ENCODE measurements around the gene UNC5C.
"Not testable (repeated sequence)": the region's sequence is repeated elsewhere in the genome, so short reads cannot be mapped to it uniquely, and the experiment has no call there.

Gene UNC5C

DNA sequence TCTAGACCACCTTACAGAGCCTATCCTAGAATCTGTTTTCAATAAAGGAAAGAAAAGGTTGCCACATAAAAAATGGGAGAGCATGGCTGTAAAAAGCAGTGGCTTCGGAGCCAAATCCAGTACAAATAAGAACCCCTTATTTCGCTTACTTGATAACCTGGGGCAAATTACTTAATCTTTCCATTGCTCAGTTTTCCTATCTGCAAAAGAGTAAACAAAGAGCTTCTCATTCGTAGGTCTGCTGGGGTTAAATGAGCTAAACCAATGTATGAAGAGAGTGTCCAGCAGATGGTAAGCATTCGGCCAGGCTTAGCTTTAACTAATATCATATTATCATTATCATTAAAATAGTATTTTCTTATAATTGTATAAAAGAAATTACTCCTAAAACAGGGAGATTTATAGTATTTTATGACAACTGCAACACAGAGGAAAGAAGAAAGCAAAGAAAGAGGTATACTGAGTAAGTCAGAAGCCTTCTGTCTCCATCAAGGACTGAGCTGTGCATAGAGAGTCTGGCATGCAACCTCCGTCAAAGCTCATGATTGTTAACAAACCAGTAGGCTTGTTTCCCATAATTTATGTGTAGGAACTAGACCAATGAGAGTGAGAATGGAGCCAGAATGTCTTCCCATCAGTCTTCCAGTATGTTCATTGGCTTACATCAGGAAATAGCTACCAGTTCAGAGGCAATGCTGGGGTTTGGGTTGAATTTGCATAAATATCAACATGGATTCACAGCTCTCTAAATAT is 364.9 kb downstream of the UNC5C start:
- DNase-seq: no peak

DNA sequence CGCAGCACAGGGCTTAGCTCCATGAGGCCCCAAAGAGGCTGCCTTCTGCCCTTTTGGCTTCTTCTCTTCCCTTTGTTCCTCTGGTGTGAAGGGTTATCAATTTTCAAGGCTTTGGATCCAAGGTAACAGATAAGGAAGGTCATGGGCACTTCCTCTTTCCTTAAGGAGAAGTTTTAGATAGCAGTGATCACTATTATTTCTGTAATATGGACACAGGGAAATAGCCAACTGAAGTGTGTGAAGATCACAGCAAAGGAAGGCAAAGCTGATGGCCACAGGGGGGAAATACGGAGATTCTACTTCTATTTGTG is 366.8 kb downstream of the UNC5C start:
- DNase-seq: no peak

DNA sequence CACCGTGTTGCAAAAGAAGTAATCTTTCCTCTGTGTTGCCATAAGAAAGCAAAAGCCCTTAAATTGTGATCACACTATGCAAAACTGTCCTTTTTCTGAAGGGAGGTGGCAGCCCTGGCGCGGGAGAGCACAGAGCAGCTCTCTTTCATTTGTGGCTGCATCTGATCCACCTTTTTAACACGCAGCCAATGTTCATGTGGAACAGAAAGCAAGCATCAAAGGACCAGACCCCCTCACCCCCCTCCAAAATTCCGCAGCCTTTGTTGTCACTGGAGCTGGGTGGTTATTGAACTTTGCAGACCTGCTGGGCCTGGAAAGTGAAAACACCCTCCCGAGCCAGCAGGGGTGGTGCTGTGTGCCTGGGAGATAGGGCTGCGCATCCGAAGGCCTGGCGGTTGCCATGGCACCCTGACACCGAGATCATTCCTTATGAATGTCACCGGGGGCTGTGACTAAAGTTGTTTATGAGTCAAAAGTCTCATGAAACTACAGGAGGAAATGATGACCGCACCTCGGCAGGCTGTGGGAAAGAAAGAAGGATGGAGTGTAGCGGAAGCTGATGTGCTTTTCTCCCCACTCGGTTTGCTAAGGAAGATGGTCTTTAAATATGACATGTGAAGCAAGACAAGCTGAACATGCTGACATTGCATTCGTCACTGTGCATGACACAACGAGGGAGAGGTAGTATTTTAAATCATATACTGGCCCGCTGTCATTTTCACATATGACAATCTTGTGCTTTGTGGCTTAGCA is 367.4 kb downstream of the UNC5C start:
- DNase-seq: peak in 21 of 51 donors; percentile 12 to 43 (median 29)

DNA sequence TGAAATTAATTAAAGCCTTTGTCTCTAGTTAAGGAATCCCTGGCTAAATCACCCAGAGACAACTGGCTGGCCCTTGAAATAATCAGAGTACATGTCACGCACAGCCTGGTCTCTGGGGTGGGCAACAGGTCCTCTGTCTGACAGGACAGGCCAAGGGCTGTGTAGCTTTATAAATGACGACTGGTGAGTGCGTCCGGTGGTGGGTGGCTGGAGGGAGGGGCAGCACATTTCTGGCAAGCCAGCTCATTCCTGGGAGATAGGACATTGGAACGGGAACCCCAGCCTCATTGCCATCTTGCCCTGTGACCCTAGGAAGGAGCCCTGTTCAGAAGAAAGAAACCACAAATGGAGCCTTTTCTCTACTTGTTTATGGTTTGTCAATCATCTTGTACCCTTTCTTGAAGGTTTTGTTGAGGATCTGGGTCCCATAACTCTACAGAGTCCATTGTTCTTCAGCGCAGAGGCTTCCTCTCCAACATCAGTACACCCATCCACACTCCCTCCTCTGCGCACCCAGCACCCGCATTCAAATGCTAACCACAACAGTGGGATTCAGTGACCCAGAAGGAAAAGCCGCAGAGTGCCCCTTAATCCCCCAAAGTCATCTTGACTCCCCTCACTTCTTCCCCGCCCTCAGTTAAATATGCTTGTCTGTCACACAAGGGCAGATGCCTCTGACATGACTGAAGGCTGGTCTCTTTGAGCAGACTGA is 368.1 kb downstream of the UNC5C start:
- DNase-seq: no peak

DNA sequence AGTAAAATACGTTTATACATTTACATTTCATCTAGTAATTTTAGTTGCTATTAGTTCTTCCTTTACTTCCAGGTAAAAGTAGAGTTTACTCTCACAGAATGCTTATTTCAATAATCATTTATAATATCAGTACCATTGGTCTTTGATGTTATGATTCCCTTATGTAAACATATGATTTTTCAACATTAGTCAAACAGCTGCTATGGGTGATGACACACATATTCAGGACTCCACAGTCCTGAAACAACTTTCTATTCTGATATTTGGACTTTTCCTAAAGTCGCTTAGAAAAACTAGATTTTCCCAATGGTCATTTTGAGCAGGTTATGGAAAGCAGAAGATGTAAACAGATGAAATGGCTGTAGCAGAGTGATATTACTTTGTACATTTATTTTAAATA is 369.8 kb downstream of the UNC5C start:
- DNase-seq: no peak

DNA sequence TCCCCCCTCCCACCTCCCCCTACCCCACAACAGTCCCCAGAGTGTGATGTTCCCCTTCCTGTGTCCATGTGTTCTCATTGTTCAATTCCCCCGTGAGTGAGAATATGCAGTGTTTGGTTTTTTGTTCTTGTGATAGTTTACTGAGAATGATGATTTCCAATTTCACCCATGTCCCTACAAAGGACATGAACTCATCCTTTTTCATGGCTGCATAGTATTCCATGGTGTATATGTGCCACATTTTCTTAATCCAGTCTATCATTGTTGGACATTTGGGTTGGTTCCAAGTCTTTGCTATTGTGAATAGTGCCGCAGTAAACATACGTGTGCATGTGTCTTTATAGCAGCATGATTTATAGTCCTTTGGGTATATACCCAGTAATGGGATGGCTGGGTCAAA is 377.4 kb downstream of the UNC5C start:
- DNase-seq: not testable (repeated sequence)

DNA sequence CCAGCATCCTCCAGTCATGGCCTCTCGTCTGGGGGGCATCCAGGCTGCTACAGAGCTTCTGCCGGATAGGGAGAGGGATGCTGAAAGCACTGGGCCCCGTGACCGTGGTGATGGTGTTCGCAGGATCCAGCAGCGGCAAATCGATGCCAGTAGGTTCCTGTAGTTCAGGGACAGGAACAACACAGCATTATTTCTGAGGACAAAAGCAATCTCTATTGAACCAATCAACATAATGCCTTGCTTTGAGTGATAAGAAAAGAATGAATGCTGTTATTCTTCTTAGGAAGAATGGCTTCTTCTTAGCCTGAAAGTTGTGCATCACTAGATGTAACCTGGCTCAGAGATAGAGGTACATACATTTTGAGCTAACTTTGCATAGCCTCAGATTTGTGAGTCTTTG is 378.6 kb downstream of the UNC5C start:
- DNase-seq: peak in 34 of 51 donors; percentile 9 to 80 (median 44)

DNA sequence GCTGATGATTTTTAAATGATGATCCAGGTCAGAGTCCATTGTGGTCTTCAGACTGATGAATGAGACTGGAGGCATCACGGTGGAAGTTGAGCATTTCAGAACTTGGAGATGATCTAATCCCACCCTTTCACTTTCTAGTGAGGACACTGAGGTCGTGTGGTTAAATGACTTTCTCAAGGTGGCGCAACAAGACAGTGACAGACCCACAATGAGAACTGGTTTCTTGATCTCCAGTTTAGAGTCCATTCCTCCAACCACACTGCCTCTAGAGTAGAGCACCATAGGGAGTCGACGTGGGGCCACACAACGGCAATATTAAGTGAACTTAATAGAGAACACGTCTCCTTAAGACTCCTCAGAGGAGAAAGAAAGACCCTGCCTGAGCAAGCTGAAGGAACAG is 381.0 kb downstream of the UNC5C start:
- DNase-seq: no peak

DNA sequence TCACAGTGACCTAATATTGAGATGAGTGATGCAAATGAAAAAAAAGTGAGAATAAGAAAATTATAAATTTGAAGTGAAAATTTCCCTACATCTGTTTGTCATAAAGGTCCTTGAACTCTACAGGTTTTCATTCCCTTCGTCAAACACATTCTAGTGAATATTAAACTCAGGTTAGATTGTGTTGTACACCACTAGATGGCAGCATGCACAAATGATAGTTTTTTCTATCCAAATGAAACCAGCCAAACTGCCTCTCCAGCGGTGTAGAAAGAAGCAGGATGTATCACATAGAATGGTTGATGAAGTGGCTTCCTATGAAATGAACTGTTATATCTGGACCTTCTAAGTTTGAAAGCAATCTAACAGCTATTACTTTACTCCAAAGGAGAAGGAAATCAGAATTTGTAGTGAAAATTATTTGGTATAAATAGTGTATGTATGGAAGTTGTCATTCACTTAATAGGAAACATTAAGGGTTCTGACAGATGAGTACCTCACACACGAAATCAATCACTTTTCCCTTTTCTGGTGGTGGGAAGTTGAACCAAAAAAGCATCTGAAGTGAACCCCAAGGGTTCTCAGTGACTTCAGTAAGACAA is 382.7 kb downstream of the UNC5C start:
- DNase-seq: peak in 14 of 51 donors; percentile 0 to 78 (median 24)

DNA sequence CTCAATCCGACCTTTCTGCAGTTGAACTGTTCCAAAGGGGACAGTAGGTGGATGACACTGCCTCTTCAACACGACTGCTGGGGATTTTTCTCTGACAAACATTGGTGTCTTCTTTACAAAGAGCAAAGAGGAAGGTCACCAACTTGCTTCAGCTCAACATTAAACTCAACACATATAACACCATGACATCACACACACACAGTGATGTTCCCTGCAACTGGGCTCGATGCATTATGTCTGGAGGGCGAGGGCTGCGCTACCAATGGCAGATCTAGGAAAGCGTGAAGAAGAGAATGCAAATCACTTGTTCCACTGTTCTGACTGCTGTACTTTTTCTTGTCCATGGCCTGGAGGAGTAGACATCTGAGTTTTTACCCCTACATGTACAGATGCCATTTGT is 385.9 kb downstream of the UNC5C start:
- no peak for DNase-seq

DNA sequence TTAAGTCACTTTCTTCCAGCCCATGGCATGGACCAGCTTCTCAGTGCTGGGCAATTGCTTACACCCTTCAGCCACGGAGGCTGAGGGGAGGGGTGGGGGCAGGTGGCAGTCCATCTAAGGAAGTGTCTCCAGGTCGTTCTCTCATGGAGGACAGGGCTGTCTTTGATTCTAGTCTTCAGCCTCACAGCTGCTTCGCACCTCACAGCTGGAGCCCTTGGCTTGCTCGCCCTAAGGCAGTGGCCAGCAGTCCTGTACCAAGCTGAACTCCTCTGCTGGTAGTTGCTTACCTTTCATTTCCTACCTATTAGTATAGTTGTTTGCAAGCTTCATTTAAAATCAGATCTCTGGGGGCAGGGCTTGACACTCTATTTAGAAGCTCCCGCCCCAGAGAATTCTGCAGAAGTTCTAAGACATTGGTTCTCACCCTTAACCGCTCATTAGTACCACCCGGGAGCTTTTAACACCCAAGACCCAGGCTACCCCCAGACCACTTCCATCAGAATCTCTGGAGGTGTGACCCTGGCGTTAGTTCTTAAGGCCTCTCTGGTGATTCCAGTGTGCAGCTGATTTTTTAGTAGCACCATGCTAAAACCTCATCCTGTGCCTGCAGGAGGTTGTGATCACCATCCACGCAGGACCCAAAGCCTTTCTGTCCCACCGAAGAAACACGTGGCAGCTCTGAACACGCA is 386.8 kb downstream of the UNC5C start:
- DNase-seq: no peak

DNA sequence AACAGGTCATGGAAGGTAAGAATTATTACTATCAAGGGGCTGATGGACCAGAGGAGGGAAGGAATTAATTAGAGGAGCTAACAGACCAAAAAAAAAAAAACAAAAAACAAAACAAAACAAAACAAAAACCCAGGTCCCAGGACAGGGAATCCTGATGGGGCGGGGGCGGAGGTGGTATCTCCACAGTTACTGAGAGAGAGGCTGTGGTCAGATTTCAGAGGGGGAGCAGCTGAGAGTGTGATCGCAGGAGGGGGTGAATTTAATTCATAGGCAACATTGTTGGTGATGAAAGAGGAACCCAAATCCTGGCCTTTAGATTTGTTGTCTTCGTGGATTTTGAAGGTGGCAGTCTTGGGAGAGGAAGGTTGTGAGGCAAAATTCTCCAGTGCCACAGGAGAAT is 389.4 kb downstream of the UNC5C start:
- DNase-seq: no peak

DNA sequence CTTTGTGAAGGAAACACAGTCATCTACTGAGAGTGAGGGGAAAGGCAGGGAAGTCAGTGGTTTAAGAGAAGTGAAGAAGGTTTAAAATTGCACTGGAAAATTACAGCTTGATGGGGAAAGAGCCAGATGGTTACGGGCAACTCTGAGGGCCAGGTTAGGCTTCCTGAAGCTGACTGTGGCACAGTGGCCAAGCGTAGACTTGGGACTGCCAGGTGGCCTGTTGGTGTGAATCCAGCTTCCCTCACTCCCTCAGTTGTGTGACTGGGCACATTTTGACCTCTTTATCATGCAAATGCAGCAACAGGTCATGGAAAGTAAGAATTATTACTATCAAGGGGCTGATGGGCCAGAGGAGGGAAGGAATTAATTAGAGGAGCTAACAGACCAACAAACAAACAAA is 390.1 kb downstream of the UNC5C start:
- no peak for DNase-seq

DNA sequence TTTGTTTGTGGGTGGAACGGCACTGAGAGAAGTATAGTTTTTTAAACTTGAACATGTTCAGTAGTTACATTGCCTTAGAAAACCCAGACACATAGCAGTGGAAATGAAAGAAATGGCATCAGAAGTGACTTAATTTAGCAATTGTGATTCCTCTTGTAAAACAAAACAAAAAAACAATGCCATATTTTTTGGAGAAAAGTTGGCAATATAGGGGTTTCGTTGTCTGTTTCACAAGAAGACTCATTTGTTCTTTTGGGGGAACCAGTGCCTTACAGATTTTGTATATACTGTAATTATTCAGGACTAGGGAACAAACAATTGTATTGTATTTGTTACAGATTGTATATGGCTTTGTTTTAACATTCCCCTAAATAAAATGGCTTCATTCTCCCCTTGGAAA is 390.7 kb downstream of the UNC5C start:
- no peak for DNase-seq

DNA sequence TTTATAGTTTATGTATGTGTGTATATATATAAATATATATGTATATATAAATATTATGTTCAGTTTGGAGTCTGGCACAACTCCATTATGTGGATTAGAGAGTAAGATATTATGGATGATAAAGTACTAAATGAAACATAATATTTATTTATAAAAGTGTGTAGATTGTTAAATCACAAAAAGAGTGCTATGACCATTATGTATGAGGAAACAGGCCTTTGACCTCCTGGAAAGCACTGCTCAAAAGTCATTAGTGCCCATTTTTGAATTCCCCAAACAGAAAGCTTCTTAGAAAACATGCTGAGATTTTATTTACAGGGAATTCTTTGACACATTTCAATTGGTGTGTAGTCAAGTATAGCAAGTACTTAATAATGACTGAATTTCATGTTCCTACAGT is 391.2 kb downstream of the UNC5C start:
- no peak for DNase-seq

DNA sequence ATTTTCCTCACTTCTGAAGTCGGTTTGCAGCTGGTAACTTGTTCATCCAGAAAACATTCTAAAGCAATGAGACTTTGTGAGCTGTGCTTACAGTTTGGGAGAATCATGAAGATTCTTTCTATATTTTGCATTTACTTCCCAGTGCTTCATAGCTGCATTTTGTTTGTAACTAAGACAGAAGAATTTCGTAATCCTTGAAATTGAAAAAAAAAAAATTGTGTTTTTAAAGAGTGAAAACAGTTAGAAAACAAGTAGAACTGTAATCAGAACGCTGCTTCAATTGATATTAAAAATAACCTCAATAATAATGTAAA is 392.4 kb downstream of the UNC5C start:
- DNase-seq: peak in 1 of 51 donors; percentile 57

DNA sequence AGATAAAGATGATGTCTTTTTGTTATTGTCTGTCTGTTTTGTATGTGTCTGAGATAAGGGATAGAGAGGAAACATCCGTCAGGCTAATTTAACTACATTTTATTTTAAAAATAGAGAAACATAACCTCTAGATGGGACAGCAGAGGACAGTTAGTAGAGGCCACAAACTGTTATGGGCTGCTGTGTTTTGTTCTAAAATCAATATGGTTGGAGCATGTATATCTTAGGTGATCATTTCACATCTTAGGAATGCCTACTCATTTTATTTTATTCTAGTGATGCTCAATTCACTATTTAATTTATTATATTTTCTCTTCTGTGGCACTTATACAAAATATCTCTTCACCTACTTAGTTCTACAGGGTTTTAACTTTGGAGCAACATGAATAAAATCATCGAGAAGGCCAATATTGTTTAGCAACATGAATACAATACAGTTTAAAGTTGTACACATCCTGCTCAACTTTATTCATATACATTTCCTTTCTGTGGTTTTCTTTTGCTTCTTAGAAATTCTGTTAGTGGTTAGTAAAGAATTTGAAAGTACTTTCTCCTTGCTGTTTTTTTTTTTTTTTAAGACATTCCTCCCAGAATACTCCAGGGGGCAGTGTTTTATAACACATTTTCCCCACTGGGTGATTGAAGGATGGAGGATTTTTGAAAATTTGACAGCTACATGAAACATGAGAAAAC is 392.9 kb downstream of the UNC5C start:
- peak in 1 of 51 donors; percentile 15 for DNase-seq

DNA sequence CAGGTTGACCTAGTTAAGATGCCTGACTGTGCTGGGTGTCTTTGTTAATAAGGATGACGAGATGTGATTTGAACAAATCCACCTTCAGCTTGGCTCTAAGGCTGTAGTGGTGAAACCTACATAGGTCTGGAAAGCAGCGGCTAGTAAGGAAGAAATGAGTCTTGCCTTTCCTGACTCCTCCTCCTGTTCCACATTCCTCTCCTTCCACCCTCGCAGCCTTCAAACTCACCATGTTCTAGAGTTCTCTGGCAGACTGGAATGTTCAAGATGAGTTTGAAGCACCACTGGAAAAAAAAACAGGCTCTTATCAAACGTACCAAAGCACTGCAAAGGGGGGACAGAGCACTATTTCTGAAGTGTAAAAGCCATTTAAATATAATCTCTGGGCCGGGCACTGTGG is 395.6 kb downstream of the UNC5C start:
- DNase-seq: no peak

DNA sequence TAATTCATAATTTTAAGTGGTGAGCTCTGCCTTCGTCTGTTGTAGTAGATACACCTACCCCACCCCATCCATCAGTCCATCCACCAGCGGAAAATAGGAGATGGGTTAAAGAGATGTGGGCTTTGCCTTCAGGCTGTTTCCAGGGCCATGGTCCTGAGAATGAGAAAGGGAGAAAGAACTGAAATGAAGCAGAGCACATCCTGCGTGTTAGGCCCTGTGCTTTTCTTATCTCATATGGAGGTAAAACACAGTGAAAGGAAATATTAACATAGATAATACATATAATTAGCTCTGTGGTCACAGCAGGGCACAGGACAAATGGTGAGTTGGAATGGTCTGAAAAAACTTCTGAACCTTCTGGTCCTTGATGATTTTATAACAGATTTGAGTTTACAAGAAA is 397.5 kb downstream of the UNC5C start:
- no peak for DNase-seq

DNA sequence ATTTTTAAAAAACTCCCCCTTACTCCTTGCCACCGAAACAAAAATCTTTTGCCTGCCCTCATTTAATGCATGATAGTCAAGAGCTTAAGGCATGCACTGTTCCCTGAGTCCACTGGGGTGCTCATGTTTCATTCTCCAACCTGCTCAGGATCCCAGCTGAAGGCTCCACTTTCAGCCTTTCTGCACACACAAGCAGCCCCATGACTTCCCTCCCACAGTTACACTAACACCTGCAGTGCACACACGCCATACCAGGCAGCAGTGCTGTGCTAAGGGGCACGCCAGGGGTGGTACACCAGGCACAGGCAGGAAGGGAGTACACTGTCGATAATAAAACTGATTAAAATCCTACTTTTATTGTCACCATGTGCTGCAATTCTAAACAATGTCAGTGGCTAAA is 405.8 kb downstream of the UNC5C start:
- DNase-seq: no peak

DNA sequence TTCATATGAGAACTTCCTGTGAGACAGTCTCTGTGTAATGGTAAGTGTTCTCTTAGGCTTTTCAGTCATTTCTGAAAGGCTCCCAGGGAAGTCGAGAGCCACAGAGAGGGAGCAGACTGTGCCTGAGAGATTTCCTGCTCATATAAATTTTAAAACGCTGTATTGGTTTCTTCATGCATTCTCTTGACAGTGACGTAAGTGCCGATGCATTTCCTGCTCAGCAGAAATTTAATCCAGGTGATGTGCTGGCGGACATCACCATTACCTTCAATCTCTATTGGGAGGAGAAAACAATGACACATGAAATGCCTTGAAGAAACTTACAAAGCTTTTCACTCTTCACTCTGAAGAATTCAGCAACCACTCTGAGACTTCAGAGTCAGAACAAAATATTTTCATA is 407.4 kb downstream of the UNC5C start:
- DNase-seq: no peak

All from hypothalamus (tissue), 51 donors.